ENCODE measurements around the gene LRP1. TPM values are rescaled to one million over a fixed set of nuclear protein-coding genes. Genes with fewer than 3 reads are reported as not detected.

Gene LRP1
- total and polyA plus RNA-seq, 2 of the 13 experiments (the other 11 are each of a cell fraction or from before 2014, with no cell fraction given) = 14.7 to 30.8 TPM

DNA sequence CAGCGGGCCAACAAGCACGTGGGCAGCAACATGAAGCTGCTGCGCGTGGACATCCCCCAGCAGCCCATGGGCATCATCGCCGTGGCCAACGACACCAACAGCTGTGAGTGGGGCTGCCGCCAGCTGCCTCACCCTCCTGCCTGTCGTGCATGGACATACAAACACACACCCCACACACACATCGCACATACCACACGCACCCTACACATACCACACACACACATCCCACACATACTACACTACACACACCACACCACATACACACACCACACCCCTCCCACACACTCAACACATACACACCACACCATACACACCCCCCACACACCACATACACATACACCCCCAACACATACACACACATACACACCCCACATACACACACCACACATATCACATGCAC lies 63.1 kb downstream of the LRP1 start:
- Histone ChIP-seq H3K4me1 (ENCODE audit: insufficient read depth, low read length) (no peaks in the 10 kb centered on the region), H4K20me1 (ENCODE audit: insufficient read depth, low read length) (no peaks in the 10 kb centered on the region), H3K27me3 (ENCODE audit: control insufficient read depth in 1 of 2, insufficient read depth in 2 of 2, low read length in 2 of 2) (no peaks in the 10 kb centered on the region; a peak in 1 of 5 replicates), H3K9me3 (ENCODE audit: low read length) (no peaks in the 10 kb centered on the region), H2AFZ (ENCODE audit: low read length) (no peak overlapping the region), H3K27ac (ENCODE audit: extremely low read length, insufficient read depth, low read length) (no peak overlapping the region), H3K36me3 (replicated peaks in 1 of 2; ENCODE audit: control insufficient read depth in 1 of 2, insufficient read depth in 2 of 2, low read length in 2 of 2) (peaks cover 78 to 98% of the 10 kb centered on the region in 2 experiments), H3K79me2 (ENCODE audit: insufficient read depth, low read length) (no peaks in the 10 kb centered on the region), H3K4me3 (replicated peaks in 1 of 3; ENCODE audit: insufficient read depth in 1 of 3, low read depth in 2 of 3, low read length in 3 of 3) (no peak overlapping the region), H3K9ac (ENCODE audit: insufficient read depth, low read depth, low read length) (no peak overlapping the region), H3K4me2 (ENCODE audit: low read depth, low read length) (no peak overlapping the region)
- intact Hi-C loops (cut with micrococcal nuclease; ENCODE audit: unreplicated experiment) = no loop called here
- peak; percentile 40 for TF ChIP-seq AGO2 (optimal IDR thresholded peaks at IDR 0.05; ENCODE audit: low read depth, low read length)
- TF ChIP-seq HNRNPL (IDR thresholded peaks at IDR 0.05; ENCODE audit: low read depth, low read length) = 0 out of 2 replicates have a peak, but pooled peaks have one; percentile 26
- TF ChIP-seq, protein P1, sequence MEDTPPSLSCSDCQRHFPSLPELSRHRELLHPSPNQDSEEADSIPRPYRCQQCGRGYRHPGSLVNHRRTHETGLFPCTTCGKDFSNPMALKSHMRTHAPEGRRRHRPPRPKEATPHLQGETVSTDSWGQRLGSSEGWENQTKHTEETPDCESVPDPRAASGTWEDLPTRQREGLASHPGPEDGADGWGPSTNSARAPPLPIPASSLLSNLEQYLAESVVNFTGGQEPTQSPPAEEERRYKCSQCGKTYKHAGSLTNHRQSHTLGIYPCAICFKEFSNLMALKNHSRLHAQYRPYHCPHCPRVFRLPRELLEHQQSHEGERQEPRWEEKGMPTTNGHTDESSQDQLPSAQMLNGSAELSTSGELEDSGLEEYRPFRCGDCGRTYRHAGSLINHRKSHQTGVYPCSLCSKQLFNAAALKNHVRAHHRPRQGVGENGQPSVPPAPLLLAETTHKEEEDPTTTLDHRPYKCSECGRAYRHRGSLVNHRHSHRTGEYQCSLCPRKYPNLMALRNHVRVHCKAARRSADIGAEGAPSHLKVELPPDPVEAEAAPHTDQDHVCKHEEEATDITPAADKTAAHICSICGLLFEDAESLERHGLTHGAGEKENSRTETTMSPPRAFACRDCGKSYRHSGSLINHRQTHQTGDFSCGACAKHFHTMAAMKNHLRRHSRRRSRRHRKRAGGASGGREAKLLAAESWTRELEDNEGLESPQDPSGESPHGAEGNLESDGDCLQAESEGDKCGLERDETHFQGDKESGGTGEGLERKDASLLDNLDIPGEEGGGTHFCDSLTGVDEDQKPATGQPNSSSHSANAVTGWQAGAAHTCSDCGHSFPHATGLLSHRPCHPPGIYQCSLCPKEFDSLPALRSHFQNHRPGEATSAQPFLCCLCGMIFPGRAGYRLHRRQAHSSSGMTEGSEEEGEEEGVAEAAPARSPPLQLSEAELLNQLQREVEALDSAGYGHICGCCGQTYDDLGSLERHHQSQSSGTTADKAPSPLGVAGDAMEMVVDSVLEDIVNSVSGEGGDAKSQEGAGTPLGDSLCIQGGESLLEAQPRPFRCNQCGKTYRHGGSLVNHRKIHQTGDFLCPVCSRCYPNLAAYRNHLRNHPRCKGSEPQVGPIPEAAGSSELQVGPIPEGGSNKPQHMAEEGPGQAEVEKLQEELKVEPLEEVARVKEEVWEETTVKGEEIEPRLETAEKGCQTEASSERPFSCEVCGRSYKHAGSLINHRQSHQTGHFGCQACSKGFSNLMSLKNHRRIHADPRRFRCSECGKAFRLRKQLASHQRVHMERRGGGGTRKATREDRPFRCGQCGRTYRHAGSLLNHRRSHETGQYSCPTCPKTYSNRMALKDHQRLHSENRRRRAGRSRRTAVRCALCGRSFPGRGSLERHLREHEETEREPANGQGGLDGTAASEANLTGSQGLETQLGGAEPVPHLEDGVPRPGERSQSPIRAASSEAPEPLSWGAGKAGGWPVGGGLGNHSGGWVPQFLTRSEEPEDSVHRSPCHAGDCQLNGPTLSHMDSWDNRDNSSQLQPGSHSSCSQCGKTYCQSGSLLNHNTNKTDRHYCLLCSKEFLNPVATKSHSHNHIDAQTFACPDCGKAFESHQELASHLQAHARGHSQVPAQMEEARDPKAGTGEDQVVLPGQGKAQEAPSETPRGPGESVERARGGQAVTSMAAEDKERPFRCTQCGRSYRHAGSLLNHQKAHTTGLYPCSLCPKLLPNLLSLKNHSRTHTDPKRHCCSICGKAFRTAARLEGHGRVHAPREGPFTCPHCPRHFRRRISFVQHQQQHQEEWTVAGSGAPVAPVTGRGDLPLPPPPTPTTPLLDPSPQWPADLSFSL (CRISPR knock-in tag; IDR thresholded peaks at IDR 0.05) = 0 out of 2 replicates have a peak, but pooled peaks have one; percentile 85
- no peak for TF ChIP-seq BCL6 (CRISPR knock-in tag; IDR thresholded peaks at IDR 0.05)
- TF ChIP-seq KLF16 (CRISPR knock-in tag; IDR thresholded peaks at IDR 0.05) = no peak
- POLR2A ChIA-PET = interaction anchor here (1.1 kb wide), 1 partner anchor 64 kb away, joined by 3 read pairs; no protein-coding TSS in a partner anchor
- ATAC-seq (no peak), FAIRE-seq (no peak), DNase-seq (ENCODE audit: low spot score) (no peak)
- 89% methylated on average over 4 of the region's 11 CpGs for WGBS (ENCODE audit: low lambda C conversion rate)
- no TSS peak for BruUV-seq (replicated peaks)
- in situ Hi-C loops (cut with HindIII; ENCODE audit: extremely low pct_ligation_motif_present, low pct_unique_long_range_greater_than_20kb) = no loop called here
- CTCF ChIA-PET (ENCODE audit: low intra/inter-chr PET ratio, low total read pairs) = no interaction called here

Measured in HepG2 (cell line).